Erythroblast (primary cell): ENCODE measurements around the gene PRR15.

Experiments
- GATA1 ChIP-seq: IDR thresholded peaks from 2 replicates; pipeline ENCODE4 v1.6.1; 2011; ENCODE audit warnings: low read depth, mild to moderate bottlenecking, control low read depth, low read length, moderate library complexity
- POLR2A ChIP-seq: IDR thresholded peaks from 2 replicates; pipeline ENCODE4 v1.6.1; 2011; ENCODE audit warnings: mild to moderate bottlenecking, low read length

GRCh38 chr7:29598137-29598536 is 34.5 kb downstream of the PRR15 start:
- TF ChIP-seq POLR2A (no peak), GATA1 (no peak)
